HG03103 (cell line): Measurements from ENCODE around the gene SNIP1.
"Not testable (repeated sequence)": the region's sequence is repeated elsewhere in the genome, so short reads cannot be mapped to it uniquely, and the experiment has no call there.

Experiments
- ATAC-seq: cut with Tn5 transposase; IDR thresholded peaks from one replicate; pipeline ENCODE4 v1.9.1; 2021; ENCODE audit warnings: low read depth; ENCODE audit not compliant: unreplicated experiment

Gene SNIP1

GRCh38 chr1:37553927-37554808, at the start of gene SNIP1:
TSS of gene SNIP1 (minus strand) at chr1:37554293. CDS start at chr1:37554229, 64 bp downstream.
- no peak for ATAC-seq

- no peak for ATAC-seq
Observed at GRCh38 chr1:37602750-37603694, 48.9 kb upstream of the SNIP1 start.

DNA sequence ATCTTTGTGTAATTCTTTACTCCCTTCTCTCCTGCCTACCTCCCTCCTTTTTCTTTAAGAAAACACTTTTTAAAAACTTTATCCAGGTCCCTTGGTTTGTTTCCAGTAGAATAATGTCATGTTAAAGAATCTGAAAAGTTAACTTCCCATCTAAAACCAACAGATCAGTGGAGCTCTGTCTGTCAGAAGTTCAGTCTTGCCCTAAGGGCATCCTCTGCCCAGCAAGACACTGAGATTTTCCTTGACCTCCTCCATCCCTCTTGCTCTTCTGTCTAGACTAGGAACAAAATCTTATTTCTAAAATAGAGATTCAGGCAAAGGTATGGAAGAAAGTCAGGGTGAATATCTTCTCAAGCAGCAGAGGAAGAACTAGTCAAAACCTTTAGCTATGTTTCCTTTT, 47.3 kb upstream of the SNIP1 start:
- ATAC-seq = no peak

DNA sequence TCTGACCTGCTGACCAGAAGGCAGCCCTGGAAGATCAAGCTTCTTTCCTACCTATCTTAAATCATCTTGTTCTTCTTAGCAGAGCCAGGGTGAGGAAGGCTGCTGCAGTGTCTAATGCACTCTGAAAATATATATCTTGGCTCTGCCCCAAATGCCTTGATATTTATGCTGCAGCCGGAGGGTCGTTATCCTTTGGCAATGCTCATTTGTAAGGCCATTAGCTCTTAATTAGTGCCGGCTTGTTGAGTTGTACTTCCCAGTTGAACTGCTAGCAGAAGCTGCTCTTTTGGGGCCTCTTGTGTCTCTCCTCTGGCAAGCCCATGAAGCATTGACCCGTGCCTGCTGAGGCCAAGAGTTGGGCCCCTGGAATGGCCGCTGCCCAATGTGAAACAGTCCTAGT, 45.8 kb upstream of the SNIP1 start:
- no peak for ATAC-seq

DNA sequence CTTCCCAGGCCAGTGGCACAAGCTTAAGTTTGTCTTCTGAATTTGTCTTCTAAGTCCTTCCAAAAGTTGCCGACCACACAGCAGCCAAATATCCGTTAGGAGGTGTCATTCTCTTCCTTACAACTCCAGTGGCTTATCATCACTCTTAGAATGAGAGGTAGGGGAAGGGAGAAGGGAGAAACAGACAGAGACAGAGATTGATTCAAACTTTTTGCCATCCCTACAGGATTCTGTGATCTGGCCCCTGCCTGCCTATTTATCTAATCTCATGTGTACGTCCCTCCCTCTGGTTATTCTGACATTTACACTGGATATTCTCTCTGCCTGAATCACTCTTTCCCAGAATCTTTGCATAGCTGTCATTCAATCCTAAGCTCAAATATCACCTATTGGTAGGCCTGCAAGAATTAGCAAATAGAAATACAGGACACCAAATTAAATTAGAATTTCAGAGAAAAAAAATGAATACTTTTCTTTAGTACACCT, 42.1 kb upstream of the SNIP1 start:
- ATAC-seq = no peak

DNA sequence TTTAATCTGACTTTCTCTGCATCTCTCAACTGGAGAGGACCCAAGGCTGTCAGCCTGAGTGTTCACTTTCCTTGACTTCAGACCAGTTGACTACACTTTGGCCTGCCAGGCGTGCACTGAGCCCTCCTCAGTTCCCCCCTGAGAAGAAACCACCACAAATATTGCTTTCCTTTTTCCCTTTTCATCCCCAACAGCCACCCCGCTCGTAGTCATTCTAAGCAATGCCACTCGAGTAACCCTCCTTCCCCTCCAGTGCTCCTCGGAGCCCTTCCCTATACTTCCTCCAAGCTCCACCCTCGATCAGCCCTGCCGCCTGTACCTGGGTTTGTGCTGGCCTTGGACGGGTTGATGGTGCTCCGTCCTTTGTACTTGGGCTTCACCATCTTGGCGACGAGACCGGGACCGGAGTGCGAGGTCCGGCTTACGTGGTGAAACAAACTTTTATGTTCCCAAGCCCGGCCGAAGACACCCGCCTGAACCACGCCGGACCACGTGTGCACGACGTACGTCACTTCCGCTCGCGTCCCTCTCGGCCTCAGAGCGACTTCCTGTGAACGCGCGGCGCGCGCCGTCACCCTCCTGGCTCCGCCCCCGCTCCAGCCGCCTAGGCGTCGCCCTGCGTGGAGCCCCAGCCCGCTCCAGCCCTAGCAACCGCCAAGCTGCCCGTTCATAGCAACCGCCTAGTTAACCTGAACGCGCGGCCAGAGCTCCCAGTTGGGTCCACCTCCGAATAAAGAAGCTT, 41.5 kb upstream of the SNIP1 start, which contains the start of gene GNL2:
GNL2 (minus strand) TSS at position 498 of the 742 bp plus-strand sequence; CDS start at position 383, 115 bp downstream.
- peak; percentile 96 for ATAC-seq

DNA sequence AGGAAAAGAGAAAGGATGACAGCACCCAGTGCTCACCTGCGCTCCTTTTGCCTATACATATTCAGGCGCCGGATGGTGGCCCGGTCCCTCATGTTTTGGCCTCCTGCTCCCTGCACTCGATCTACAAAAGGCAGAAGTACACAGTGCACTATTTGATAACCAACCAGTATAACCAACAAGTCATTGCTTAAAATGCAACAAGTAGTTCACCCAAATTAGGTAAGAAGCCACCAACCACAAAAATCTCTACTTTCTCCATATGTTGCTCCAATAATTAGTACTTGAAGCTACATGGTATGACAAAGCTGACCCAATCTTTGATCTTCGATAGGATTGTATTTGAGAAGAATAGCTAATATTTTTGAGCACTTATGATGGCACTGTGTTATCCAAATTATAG, 39.6 kb upstream of the SNIP1 start:
- no peak for ATAC-seq

DNA sequence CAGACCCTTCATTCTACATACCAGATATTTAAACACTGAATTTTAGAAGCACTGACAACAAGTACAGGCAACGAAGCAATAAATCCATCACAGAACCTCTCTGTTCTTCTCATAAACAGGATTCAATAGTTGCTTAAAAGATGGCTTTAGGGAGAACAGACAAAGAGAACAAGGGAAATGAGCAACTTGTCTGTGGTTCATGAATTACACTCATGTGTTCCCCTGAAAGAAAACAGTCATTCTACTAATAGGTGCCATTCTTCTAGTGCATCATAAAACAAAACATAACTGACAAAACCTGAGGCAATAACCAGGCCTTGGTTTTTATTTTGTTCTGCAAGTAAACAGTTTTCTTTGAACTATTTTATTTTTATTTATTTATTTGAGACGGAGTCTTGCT, 34.8 kb upstream of the SNIP1 start:
- ATAC-seq = no peak

DNA sequence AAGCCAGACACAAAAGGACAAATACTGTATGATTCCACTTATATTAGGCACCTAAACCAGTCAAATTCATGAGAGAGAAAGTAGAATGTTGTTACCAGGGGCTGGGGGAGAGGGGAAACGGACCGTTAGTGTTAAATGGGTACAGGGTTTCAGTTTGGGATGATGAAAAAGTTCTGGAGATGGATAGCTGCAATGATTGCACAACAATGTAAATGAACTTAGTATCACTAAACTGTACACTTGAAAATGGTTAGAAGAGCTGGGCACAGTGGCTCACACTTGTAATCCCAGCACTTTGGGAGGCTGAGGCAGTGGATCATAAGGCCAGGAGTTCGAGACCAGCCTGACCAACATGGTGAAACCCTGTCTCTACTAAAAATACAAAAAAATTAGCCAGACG, 30.5 kb upstream of the SNIP1 start:
- ATAC-seq = not testable (repeated sequence)

DNA sequence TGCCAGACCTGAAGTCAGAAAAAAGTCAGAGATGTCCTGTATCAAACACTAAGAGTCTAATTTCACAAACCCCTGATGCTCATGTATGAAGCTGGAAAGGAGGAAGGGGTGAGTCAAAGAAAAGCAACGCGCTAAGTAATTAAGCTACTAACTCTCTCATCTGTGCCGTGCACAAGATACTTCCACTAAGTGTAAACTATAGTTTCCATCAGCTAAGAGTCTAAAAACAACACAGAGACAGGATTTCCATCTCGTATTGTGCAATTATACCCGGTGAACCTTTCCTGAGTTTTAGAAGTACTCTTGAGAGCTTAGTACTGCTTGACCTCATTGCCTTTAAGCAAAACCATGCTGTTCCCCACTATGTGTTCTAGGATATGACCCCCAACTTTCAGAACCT, 21.6 kb upstream of the SNIP1 start:
- no peak for ATAC-seq

GRCh38 chr1:37574834-37575480, 20.9 kb upstream of the SNIP1 start:
- no peak for ATAC-seq

DNA sequence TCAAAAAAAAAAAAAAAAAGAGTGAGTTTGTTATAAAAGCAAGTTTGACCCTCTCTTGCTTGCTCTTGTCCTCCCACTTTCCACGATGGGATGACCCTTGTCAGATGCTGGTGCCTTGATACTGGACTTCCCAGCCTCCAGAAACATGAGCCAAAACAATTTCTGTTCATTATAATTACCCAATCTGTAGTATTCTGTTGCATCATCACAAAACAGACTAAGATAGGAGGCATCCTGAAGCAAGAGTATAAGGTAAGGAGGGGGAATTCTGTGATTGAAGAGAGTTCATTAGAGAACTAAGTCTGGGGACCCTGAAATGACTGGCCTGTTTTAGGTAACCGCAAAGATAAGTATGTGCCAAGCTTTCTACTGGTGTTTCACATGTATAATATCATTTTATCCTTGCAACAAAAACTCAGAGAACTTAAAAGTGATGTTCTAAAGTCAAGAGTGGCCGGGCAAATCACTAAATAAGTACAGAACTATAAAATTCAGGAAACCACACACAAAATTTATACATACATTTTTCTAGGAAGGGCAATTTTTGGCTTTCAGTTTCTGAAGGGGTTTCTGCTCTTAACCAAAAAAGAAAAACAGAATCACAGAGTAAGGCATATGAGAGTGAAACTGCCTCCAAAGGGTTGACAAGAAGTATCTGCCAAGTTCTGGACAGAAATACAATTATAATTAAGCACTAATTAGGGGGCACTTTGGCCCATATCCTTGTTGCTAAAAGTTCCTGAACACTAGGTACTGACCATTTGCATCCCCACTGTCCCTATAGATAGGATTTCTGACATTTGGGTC, 16.6 kb upstream of the SNIP1 start:
- ATAC-seq = no peak

DNA sequence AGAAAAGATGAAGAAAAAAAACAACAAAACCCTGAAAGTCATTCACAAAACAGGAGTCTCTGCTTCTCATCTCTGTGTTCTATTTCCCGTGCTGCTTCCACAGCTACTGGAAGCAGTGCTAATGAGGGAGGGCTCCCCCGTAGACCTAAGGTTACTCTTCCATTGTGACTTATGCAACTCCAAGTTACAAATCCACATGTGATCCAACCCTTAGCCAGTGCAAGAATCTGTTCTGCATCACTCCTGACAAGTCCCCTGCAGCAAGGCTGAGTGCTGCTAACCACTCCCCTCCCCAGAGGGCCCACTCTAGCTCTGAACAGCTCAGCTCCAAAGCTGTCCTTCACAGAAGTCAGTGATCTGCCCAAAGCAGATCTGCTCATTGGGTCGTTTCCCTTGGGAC, 12.9 kb upstream of the SNIP1 start:
- ATAC-seq = no peak

DNA sequence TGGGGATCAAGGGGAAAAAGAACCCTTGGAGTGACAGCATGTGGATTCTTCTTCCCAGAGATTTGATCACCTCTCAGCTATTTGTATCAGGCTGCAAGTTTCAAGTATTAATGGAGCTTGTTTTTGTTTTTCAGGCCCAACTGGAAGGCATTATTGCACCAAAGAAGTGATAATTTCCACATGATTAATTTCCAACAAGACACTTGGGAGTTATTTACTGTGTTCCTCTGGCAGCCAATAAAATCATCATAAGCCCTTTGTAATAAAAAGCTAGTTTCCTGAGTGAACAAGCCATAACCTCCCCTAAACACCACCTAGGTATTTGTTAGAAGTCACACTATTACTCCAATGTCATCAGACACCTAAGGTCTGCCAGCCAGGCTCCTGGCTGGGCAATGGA, 10.8 kb upstream of the SNIP1 start:
- no peak for ATAC-seq

- no peak for ATAC-seq
Observed at GRCh38 chr1:37562984-37563383, 8.9 kb upstream of the SNIP1 start.

DNA sequence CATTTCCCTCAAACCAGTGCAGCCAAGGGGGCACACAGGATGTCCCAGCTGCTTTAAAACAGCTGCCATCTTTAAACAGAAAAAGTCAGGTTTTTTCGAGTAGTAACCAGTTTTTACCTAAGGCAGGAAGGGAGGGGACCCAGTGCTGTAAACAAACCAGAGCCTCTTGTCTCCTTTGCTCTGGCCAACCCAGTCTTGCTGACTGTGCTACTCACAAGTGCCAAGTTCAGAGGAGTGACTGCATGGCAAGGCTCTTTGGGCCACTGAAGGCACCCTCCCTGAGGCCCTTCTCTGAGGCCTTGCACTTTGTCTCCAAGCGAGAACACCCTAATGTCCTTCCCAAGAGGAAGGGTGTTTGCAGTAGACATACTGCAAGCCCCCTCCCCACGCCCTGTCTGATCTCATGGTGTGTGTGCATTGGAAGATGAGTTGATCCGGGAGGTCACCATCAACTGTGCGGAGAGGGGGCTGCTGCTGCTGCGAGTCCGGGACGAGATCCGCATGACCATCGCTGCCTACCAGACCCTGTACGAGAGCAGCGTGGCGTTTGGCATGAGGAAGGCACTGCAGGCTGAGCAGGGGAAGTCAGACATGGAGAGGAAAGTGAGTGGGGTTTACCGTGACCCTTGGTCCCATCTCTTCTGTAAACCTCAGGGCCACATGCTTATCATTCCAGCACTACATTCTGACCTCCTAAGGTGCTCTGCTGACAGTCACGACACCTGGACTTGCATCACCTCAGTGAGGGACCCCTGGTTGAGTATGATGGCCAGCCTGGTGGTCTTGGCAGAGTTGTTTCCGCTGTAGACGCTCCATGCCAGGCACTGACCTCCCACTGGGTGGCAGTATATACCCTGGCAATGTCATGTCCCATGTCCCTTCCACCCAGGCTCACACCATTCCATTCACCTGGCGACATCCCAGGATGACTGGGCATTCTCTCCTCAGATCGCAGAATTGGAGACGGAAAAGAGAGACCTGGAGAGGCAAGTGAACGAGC, 7.3 kb upstream of the SNIP1 start:
- no peak for ATAC-seq

DNA sequence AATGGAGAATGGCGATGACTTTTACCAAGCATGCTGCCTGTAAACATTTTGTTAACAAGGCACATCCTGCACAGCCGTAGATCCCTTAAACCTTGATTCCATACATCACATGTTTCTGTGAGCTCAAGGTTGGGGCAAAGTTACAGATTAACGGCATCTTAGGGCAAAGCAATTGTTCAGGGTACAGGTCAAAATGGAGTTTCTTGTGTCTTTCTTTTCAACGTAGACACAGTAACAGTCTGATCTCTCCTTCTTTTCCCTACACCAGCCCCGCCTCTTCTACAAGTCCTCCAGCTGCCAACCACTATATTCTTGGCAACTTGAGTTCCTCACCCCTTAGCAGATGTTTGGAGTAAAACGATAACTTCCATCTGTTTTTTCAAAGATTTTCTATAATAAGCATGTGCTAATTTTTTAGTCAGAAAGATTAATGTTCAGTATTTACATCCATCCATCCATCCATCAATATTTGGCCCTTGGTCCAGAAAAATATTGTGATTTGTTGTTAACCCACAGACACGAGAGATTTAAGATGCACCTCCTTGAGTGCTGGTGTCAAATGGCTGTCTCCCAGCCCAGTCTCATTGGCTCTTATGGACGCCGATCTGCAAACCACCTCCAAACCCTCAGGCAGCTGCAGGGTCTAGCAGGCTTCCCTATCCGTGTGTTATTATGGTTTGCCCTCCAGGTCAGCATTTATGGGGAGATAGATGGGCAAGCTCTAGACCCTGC, 6.5 kb upstream of the SNIP1 start:
- ATAC-seq = no peak
